ENCODE results near the gene AATF.

Gene AATF

GRCh38 chr17:36933512-36934143 lies 15.1 kb upstream of the AATF start:
- TF ChIP-seq CTCF (IDR thresholded peaks at IDR 0.05; ENCODE audit: insufficient read depth, low read length, missing control alignments): no peak
- H3K4me3 ChIP-seq (ENCODE audit: low read depth, low read length): no peak overlapping the region
- CTCF ChIA-PET: interaction anchor here (1.2 kb wide), 1 partner anchor 114 kb away, joined by 3 read pairs; no protein-coding TSS in a partner anchor
- DNase-seq (ENCODE audit: low read depth, low spot score): no peak
- POLR2A ChIA-PET: interaction anchor here (1.0 kb wide), 1 partner anchor 16 kb away, joined by 3 read pairs; no protein-coding TSS in a partner anchor

GRCh38 chr17:36934144-36934691 lies 14.5 kb upstream of the AATF start:
- DNase-seq (ENCODE audit: low read depth, low spot score): no peak
- no peak for TF ChIP-seq CTCF (IDR thresholded peaks at IDR 0.05; ENCODE audit: insufficient read depth, low read length, missing control alignments)
- ChIA-PET POLR2A (interaction anchor here (1.0 kb wide), 1 partner anchor 15 kb away, joined by 3 read pairs; no protein-coding TSS in a partner anchor), CTCF (interaction anchor here (1.2 kb wide), 1 partner anchor 114 kb away, joined by 3 read pairs; no protein-coding TSS in a partner anchor)
- no peak overlapping the region for H3K4me3 ChIP-seq (ENCODE audit: low read depth, low read length)

GRCh38 chr17:36934692-36935630 lies 13.8 kb upstream of the AATF start:
- no peak for TF ChIP-seq CTCF (IDR thresholded peaks at IDR 0.05; ENCODE audit: insufficient read depth, low read length, missing control alignments)
- H3K4me3 ChIP-seq (ENCODE audit: low read depth, low read length): no peak overlapping the region
- CTCF ChIA-PET: no interaction called here
- POLR2A ChIA-PET: no interaction called here
- DNase-seq (ENCODE audit: low read depth, low spot score): no peak

- DNase-seq (ENCODE audit: low read depth, low spot score): no peak
- TF ChIP-seq CTCF (IDR thresholded peaks at IDR 0.05; ENCODE audit: insufficient read depth, low read length, missing control alignments): no peak
- ChIA-PET POLR2A (no interaction called here), CTCF (no interaction called here)
- no peak overlapping the region for H3K4me3 ChIP-seq (ENCODE audit: low read depth, low read length)
Observed at GRCh38 chr17:36935671-36936454, 12.9 kb upstream of the AATF start.

- CTCF ChIA-PET: interaction anchor here (1.5 kb wide), 1 partner anchor 13 kb away, joined by 5 read pairs; the partner anchor contains the start of gene AATF
- DNase-seq (ENCODE audit: low read depth, low spot score): no peak
- H3K4me3 ChIP-seq (ENCODE audit: low read depth, low read length): no peak overlapping the region
- POLR2A ChIA-PET: no interaction called here
- TF ChIP-seq CTCF (IDR thresholded peaks at IDR 0.05; ENCODE audit: insufficient read depth, low read length, missing control alignments): no peak
Observed at GRCh38 chr17:36936455-36937000, 12.2 kb upstream of the AATF start.

Measured in AG04449 (cell line).